SHP77 treated with DMSO at 0.1 percent for 48 hours (cell line): Measurements from ENCODE around the gene CYP27B1.
"Not testable (repeated sequence)": the region's sequence is repeated elsewhere in the genome, so short reads cannot be mapped to it uniquely, and the experiment has no call there.

Experiments used
- DNase-seq: peaks from one replicate; lab custom pipeline; 2025; lab: John Stamatoyannopoulos, UW

The CYP27B1 gene

DNA sequence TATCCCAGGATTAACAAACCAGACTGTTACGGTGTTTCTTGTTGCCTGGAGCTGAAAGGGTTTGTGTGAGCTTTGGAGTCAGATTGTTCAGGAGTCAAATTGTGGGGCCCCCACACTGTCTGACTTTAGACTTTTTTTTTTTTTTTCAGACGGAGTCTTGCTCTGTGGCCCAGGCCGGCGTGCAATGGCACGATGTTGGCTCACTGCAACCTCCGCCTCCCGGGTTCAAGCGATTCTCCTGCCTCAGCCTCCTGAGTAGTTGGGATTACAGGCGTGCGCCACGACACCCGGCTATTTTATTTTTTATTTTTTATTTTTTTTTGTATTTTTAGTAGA lies 16.6 kb upstream of the CYP27B1 start:
- no peak for DNase-seq

GRCh38 chr12:57782608-57783465 lies 16.0 kb upstream of the CYP27B1 start, which contains the start of gene TSFM:
Gene TSFM (plus strand): TSS chr12:57782787. CDS start chr12:57782802, 15 bp downstream.
- peak; percentile 83 for DNase-seq

DNA sequence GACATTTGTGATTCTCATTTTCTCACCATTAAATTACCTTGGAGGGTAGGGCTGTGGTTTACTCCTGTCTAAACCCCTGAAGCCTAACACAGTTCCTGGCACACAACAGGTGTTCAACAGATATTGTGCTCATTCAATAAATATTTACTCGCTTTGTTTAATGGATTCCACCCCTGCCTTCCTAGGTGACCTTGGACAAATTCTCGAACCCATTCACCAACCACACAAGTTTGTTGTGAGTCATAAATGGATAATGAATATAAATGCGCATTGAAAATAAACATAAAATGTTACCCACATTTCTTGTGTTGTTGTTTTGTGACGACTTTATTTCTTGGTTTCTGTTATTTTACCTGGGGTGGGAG lies 15.3 kb upstream of the CYP27B1 start:
- DNase-seq, result no peak

- DNase-seq, result no peak
Observed at GRCh38 chr12:57781801-57782200, 14.9 kb upstream of the CYP27B1 start.

- DNase-seq, result no peak
Observed at GRCh38 chr12:57781244-57781643, 14.4 kb upstream of the CYP27B1 start.

DNA sequence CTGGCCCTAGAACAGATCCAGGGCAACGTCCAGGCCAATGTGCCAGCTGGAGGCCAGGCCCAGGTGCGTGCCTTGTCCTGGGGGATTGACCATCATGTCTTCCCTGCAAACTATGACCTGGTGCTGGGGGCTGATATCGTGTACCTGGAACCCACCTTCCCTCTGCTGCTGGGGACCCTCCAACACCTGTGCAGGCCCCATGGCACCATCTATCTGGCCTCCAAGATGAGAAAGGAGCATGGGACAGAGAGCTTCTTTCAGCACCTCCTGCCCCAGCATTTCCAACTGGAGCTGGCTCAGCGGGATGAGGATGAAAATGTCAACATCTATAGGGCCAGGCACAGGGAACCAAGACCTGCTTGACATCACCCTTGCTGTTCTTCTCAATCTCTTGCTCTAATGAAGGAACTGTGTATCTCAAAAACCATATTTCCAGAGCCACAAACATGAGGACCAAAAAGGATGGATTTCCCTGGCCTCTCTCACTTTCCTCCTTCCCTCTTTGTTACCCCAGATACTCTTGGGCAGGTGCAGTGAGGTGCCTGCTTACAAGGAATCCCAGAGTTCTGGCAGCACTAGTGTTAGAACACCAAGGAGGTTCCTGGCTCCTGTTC lies 13.5 kb upstream of the CYP27B1 start:
- no peak for DNase-seq

GRCh38 chr12:57779736-57780135 lies 12.9 kb upstream of the CYP27B1 start:
- DNase-seq, result no peak

DNA sequence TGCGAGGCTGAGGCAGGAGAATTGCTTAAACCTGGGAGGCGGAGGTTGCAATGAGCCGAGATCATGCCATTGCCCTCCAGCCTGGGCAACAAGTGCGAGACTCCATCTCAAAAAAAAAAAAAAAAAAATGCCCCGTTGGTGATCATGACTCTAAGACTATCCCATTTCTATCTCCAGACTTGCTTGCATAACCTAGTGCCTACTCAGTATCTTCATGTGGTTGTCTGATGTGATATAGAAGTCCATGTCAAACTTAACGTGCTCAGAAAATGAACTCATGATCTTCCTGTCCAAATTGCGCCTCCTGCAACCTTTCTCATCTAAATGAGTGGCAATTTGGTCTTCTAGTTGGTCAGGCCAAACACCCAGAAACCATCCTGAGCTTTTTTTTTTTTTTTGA lies 11.0 kb upstream of the CYP27B1 start:
- DNase-seq, result no peak

DNA sequence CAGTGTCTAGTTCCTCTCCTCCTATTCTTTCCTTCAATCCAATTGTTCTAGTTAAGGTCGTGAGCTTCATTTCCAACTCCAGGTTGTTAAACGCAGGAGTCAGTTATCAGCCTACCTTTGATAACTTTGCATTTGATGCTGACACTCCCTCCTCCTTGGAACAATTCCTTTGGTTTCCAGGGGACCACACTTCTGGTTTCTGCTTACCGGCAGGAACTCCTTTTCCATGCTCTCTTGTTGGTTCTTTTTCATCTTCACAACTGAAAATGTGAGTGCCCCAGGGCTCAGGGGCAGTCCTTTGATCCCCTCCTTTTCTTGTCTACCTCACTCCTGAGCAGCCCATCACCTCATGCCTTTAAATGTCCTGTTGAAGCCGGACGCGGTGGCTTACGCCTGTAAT lies 10.5 kb upstream of the CYP27B1 start:
- no peak for DNase-seq

DNA sequence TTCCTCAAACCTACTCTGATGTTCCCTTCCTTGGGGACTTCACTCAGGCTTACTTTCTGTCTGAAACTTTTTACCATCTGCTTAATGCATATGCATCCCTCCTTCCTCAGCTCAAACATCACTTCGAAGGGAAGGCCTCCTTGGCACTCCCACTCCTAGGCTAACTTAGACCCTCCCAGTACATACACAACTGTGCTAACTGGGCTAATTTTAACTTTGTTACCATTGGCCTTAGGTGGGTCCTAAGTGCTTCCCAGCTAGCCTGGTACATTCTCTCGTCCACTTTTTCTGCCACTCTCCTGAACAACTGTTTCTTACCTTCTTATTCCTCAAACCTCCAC lies 9.3 kb upstream of the CYP27B1 start:
- no peak for DNase-seq

DNA sequence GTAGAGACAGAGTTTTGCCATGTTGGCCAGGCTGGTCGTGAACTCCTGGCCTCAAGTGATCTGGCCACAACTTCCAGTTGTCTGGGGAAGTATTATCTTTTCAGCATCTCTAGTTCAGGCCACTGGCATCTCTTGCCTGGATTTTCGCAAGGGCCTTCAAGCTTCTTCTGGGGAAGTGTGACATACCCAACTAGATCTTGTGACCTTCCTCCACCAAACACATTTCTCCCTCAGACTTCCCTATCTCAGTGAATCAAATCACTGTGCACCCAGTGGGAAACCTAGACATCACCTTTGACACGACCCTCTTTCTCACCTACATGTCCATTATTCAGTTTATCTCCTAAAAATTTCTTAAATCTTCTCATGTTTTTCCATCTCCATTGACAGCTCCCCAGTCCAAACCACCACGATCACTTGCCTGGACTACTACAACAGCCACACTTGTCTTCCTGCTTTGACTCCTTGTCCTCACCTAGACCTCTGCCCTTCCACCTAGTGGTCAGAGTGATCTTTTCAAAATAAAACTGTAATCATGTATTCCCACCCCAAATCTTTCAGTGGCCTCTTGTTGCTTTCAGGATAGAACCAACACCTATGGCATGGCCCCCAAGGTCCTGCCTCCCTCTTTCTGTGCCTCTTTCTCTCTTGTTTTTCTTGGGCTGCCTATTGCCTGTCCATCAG lies 8.8 kb upstream of the CYP27B1 start:
- DNase-seq, result no peak

DNA sequence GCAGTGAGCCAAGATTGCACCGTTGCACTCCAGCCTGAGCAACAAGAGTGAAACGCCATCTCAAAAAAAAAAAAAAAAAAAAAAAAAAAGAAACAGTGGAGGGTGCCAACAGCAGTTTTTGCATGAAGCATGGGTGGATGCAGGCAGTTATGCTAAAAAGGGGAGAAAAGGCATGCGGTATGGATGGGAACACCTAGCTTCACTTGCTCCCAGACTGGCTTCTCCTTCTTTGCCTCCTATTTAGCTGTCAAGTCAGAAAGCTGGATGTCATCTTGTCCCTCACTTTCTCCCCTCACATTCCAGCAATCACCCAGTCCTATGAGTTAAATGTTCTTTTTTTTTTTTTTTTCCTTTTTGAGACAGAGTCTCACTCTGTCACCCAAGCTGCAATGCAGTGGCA lies 8.2 kb upstream of the CYP27B1 start:
- DNase-seq, result no peak

DNA sequence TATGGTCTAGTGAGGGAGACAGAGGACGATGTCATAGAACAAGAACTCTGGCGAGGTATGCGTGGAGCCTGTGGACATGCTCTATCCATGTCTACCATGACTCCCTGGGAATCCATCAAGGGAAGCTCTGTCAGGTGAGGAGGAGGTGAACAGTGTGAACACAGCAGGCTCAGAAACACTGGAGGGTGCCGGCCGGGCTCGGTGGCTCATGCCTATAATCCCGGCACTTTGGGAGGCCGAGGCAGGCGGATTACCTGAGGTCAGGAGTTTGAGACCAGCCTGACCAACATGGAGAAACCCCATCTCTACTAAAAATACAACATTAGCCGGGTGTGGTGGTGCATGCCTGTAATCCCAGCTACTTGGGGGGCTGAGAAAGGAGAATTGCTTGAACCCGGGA lies 7.8 kb upstream of the CYP27B1 start:
- not testable (repeated sequence) for DNase-seq

DNA sequence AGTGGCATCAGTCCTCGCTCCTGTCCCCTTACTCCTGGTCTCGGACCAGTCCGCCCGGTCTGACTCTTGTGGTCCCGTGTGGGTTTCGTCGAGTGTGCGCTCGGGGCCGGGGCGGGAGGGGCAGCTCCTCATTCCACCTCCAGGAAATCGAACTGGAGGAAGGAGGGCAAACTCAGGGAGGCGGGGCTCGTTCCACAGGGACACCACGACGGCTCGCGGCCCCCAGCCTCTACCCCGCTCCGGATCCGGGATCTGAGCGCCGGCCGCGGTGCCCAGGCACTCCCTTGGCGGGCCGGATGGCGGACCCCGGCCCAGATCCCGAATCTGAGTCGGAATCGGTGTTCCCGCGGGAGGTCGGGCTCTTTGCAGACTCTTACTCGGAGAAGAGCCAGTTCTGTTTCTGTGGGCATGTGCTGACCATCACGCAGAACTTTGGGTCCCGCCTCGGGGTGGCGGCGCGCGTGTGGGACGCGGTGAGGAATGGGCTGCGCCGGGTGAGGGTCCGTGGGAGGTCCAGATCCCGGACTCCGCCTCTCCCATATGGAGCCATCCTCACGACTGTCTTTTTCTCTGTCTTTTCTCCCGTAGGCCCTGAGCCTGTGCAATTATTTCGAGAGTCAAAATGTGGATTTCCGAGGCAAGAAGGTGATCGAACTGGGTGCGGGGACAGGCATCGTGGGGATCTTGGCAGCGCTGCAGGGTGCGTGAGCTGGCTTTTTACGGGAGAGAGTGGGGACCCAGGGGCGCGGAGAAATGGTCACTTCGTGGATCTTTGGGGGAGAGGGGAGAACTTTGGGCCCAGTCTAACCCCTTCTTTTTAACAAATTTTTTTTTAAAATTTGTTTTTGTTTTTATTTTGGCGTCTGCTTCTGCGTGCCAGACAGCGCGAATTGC lies 5.8 kb upstream of the CYP27B1 start, which contains the start of gene EEF1AKMT3:
Gene EEF1AKMT3, plus strand, starts transcription at position 186 of the 894 bp plus-strand sequence. Its CDS starts 111 bp downstream, at position 297.
- DNase-seq, result peak; percentile 58

- DNase-seq, result peak; percentile 87
Observed at GRCh38 chr12:57771873-57772428, 5.1 kb upstream of the CYP27B1 start, which contains the start of gene METTL1. Gene METTL1 (minus strand): TSS chr12:57772105. CDS start chr12:57772083, 22 bp downstream.

DNA sequence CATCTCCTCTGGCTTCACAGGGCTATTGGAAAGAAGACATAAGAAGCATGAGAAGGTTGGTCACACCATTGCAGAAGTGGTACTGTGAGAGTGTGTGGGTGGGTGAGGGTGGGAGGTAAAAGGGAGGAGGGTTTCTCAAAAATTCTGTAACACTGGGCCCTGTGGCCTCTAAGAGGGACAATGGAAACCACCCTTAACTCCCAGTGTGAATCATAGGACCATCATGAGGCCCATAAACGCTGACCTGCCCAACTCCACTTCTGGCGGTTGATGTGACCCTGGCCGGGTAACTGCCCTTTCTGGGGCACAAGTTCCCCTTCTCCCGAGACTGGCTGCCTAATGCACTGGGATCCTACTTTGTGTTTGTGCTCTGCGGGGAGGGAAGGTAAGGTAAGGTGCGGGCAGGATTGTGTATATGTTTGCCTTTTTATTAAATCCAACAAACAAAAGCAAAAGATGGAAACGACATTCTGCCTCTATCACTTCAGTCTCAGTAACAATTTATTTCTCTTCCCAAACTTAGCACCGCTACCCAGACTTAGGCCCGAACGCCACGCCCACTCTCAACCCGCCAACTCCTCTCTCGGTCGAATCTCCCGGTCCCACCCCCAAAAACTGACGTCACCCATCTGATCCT lies 4.5 kb upstream of the CYP27B1 start:
- peak; percentile 84 for DNase-seq

- DNase-seq, result no peak
Observed at GRCh38 chr12:57770734-57771133, 3.9 kb upstream of the CYP27B1 start.

DNA sequence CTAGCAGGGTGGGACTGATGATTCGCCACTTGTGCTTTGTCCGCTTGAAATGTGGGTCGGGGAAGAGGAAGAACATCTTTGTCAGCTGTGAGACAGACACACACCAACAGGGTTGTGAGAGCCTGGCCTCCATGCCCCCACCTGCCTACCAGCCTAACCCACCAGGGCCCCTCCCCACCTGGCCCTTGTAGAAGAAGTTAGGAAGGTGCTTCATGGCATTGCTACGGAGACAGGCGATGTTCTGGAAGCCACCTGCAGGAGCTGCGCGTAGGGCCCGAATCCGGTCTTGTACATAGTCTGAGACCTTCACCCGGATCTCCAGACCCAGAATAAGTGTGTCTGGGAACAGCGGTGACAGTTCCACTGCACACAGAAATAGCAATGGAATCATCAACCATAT lies 2.7 kb upstream of the CYP27B1 start:
- DNase-seq, result no peak

DNA sequence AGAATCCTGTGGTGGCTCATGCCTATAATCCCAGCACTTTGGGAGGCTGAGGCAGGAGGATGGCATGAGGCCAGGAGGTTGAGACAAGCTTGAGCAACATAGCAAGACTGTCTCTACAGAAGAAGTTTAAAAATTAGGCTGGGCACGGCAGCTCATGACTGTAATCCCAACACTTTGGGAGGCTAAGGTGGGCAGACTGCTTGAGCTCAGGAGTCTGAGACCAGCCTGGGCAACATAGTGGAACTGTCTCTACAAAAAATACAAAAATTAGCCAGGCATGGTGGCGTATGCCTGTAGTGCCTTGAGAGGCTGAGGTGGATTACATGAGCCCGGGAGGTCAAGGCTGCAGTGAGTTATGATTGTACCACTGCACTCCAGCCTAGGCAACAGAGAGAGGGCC lies 998 bp upstream of the CYP27B1 start:
- no peak for DNase-seq

GRCh38 chr12:57767305-57767698 lies 424 bp upstream of the CYP27B1 start:
- DNase-seq, result no peak
